Right lobe of liver (tissue), 6 donors: ENCODE measurements around the gene NCS1. TPM values are rescaled to one million over a fixed set of nuclear protein-coding genes. Genes with fewer than 3 reads are reported as not detected.

Experiments
- ATAC-seq, 4 donors: fragments of 200-7000 bp; cut with Tn5 transposase; one replicate each; pipeline ENCODE4 v1.9.1; 2020; ENCODE audit warnings: mild to moderate bottlenecking in 4 of 4, moderate library complexity in 4 of 4
- DNase-seq, 3 donors: peaks; one replicate each; pipeline ENCODE4 v3.0.0-alpha.2; 2020
- H3K27ac ChIP-seq, 3 donors: fragments of 200-600 bp; one replicate each; pipeline ENCODE4 v1.8.0; 2022
- H3K27me3 ChIP-seq, 2 donors: fragments of 200-600 bp; one replicate each; pipeline ENCODE4 v1.8.0; 2022
- H3K36me3 ChIP-seq, 4 donors: fragments of 200-600 bp; sonication (generic) in 1 of 4; one replicate each; pipeline versions ENCODE4 v1.5.1 to v1.8.0; 2017 to 2022; ENCODE audit warnings: control low read depth in 1 of 4
- H3K4me1 ChIP-seq, 4 donors: fragments of 200-600 bp; sonication (generic) in 1 of 4; one replicate each; pipeline versions ENCODE4 v1.5.1 to v1.8.0; 2017 to 2022; ENCODE audit warnings: control low read depth in 1 of 4
- H3K4me3 ChIP-seq, 3 donors: fragments of 200-600 bp; one replicate each; pipeline ENCODE4 v1.8.0; 2022
- H3K9me3 ChIP-seq, 4 donors: fragments of 200-600 bp; sonication (generic) in 1 of 4; one replicate each; pipeline versions ENCODE4 v1.5.1 to v1.8.0; 2017 to 2022; ENCODE audit warnings: control low read depth in 1 of 4
- CTCF ChIP-seq, 4 donors: fragments of 200-600 bp in 3 of 4; fragments of 450-650 bp in 1 of 4; IDR thresholded peaks; one replicate each; pipeline versions ENCODE4 v1.5.1 to v1.8.0; 2016 to 2022; ENCODE audit warnings: antibody characterized with exemption in 4 of 4, mild to moderate bottlenecking in 2 of 4
- POLR2A ChIP-seq: fragments of 450-650 bp; IDR thresholded peaks from one replicate; pipeline ENCODE4 v1.6.1; 2017; ENCODE audit warnings: antibody characterized with exemption, mild to moderate bottlenecking
- WGBS: methylation state at CpG from one replicate; pipeline ENCODE4 v1.1.6; 2018; ENCODE audit warnings: low coverage, low lambda C conversion rate; ENCODE audit not compliant: insufficient coverage; ENCODE audit errors: missing lambda C conversion rate; 5-methylcytosine and 5-hydroxymethylcytosine counted together
- intact Hi-C, 2 donors: fragments of 100-400 bp; cut with DNase I; formaldehyde crosslinking; loops; one replicate each; pipeline versions ENCODE4 v1.11.2 to v1.14.1; 2022
- total RNA-seq, 6 experiments: library from RNA; depleted of rRNA in 2 of 6; stranded (reverse); fragments of >200 nt in 2 of 6; fragmentation: NEBNext Ultra II Directional in 3 of 6; extraction: Animal tissue kit (Norgen Biotek cat#: 25700) in 3 of 6; gene quantifications; one replicate each; pipeline versions ENCODE4 v1.1.0 to v1.2.4, GENCODE V29; 2016 to 2023
- donor health status: DM: no; HTN: yes; CAD: no.
- donor health status: DM: no; HTN: no; CAD: no.
- donor health status: DM: no; HTN: no; CAD: no.
- donor health status: DM: no; HTN: yes; CAD: no.
- donor health status: DM: no; HTN: yes; CAD: no.

NCS1 gene
- total RNA-seq, 6 experiments from 2014 or later = 1.6 to 3.3 (median 2.8) TPM

- intact Hi-C loops = loop anchor here (2.0 to 5.0 kb wide), 3 partner anchors 111 to 130 kb away; no protein-coding TSS in a partner anchor
- Histone ChIP-seq H3K4me1 (peaks cover 0 to 9% (median 3%) of the 10 kb centered on the region in 4 donors), H3K4me3 (no peak overlapping the region), H3K27me3 (no peaks in the 10 kb centered on the region), H3K27ac (no peak overlapping the region), H3K36me3 (no peaks in the 10 kb centered on the region), H3K9me3 (no peaks in the 10 kb centered on the region)
- TF ChIP-seq CTCF (IDR thresholded peaks at IDR 0.05) = no peak
- TF ChIP-seq POLR2A = no peak
- WGBS = 17% methylated on average over 6 of the region's 10 CpGs
- DNase-seq (no peak), ATAC-seq (no peak)
These were observed 64.3 kb downstream of the NCS1 start for GRCh38 chr9:130236436-130236985.

DNA sequence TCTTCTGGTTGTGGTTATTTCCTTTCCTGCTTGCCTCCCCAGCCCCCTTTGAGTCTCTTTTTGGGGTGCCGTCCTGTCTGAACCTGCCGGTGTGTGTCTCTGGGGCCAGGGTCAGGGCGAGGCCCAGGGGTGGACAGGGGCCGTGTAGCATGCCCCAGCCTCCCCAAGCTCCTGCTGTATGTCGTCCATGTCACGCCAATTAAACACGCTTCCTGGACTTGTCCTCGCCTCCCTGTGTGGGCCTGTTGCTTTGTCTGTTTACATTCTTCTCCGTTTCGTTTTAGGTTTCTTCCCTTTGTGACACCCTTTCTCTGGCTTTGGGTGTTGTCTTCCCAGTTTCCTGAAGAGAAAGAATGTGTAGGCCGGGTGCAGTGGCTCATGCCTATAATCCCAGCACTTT, 64.9 kb downstream of the NCS1 start:
- H3K36me3 ChIP-seq = no peaks in the 10 kb centered on the region
- DNase-seq = no peak
- no peak overlapping the region for H3K4me3 ChIP-seq
- TF ChIP-seq CTCF (IDR thresholded peaks at IDR 0.05) (no peak), POLR2A (no peak)
- peaks cover 0 to 14% (median 3%) of the 10 kb centered on the region in 4 donors for H3K4me1 ChIP-seq
- no peaks in the 10 kb centered on the region for H3K9me3 ChIP-seq
- no peak for ATAC-seq
- WGBS = 73% methylated on average over 11 of the region's 11 CpGs
- intact Hi-C loops = loop anchor here (2.0 to 5.0 kb wide), 3 partner anchors 110 to 130 kb away; no protein-coding TSS in a partner anchor
- H3K27me3 ChIP-seq = no peaks in the 10 kb centered on the region
- no peak overlapping the region for H3K27ac ChIP-seq

- WGBS = 50% methylated on average over 3 of the region's 17 CpGs
- Histone ChIP-seq H3K27me3 (no peaks in the 10 kb centered on the region), H3K36me3 (no peaks in the 10 kb centered on the region), H3K4me3 (no peak overlapping the region), H3K4me1 (peaks cover 0 to 21% (median 3%) of the 10 kb centered on the region in 4 donors), H3K27ac (no peak overlapping the region), H3K9me3 (no peaks in the 10 kb centered on the region)
- ATAC-seq (no peak), DNase-seq (peak in 1 of 3 donors; percentile 44)
- intact Hi-C loops = loop anchor here (2.0 to 5.0 kb wide), 3 partner anchors 109 to 131 kb away; no protein-coding TSS in a partner anchor
- TF ChIP-seq CTCF (IDR thresholded peaks at IDR 0.05) (no peak), POLR2A (no peak)
These were observed 65.7 kb downstream of the NCS1 start for GRCh38 chr9:130237763-130238524.

DNA sequence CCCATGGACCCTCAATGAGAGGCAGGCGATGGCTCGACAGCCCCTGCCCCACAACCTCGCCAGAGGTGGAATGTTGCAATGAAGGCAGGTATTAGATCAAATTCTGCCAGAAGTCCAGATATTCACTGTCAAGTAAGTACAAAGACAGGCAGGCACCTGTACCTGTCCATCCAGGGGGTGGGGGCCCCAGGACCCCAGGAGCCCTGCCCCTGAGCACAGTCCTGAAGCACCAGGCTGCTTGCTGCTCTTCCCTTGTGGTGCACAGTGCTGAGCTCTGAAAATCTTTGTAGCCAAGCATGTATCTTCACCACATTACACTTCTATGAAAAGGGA, 67.1 kb downstream of the NCS1 start:
- peaks cover 0 to 26% (median 5%) of the 10 kb centered on the region in 4 donors for H3K4me1 ChIP-seq
- no peaks in the 10 kb centered on the region for H3K36me3 ChIP-seq
- no peaks in the 10 kb centered on the region for H3K9me3 ChIP-seq
- no peak overlapping the region for H3K4me3 ChIP-seq
- ATAC-seq (no peak), DNase-seq (no peak)
- TF ChIP-seq POLR2A = no peak
- TF ChIP-seq CTCF (IDR thresholded peaks at IDR 0.05) = no peak
- no peak overlapping the region for H3K27ac ChIP-seq
- WGBS = 60% methylated on average over 1 of the region's 3 CpGs
- H3K27me3 ChIP-seq = no peaks in the 10 kb centered on the region
- intact Hi-C loops = loop anchor here in 1 of 2 donors (5.0 kb wide), 2 partner anchors 108 to 132 kb away; no protein-coding TSS in a partner anchor
